GM21526 (cell line): ENCODE measurements around the gene FBXL13.

ENCODE experiments used
- ATAC-seq: cut with Tn5 transposase; IDR thresholded peaks from one replicate; pipeline ENCODE4 v1.9.1; 2021; ENCODE audit warnings: moderate library complexity; ENCODE audit not compliant: unreplicated experiment, low FRiP score

FBXL13 gene

GRCh38 chr7:102951839-102952238 is 122.8 kb downstream of the FBXL13 start:
- ATAC-seq: no peak

GRCh38 chr7:102944241-102944640 is 130.4 kb downstream of the FBXL13 start:
- ATAC-seq: no peak

DNA sequence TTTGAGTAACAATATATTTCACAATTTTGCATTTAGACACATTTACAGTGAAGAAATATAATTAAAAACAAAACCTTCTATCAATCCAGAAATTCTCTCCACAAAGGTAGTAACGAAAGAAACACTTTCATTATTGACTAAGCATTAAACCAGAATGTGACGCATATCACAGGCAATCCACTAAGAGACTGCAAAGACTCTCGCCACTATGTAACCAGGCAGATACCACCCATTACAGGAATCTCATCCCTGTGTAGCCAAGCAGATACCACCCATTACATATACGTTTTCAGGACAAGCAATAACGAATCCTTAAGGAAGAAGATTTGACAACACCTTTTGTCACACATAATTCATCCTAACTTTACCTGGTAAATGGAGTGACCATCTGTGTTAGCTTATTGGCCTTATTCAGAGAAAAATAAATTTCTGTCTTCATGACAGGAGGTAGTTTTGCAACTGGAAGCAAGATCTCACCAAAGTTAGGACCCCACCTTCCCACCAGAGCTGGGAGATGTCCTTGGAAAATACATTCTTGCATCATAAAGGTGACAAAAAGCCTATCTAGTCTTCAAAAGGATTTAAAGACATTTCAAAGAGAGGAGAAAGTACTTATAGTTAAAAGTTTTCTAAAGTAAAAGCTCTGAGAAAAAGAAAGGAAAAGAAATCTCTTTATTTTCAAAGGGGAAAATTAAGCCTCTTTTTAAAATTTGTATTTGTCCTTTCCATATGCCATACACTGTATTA is 131.0 kb downstream of the FBXL13 start:
- ATAC-seq: no peak

DNA sequence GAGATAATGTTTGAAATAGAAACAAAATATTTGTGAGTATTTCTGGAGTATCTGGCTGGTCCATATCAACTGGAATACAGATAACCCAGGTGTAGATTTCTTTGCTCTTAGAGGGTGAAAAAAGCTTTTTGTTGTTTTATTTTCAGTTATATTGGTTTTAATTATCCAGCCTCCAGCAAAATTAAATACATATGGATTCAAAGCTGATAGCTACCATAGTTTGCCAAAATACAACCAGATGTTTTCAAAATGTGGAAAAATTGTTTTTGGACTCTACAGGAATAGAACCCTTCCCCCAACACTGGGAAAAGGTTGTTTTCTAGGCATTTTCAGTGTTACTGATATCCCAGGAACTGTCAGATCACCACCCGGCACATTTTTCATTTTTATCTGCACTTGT is 131.7 kb downstream of the FBXL13 start:
- no peak for ATAC-seq

GRCh38 chr7:102942181-102942866 is 132.3 kb downstream of the FBXL13 start:
- ATAC-seq: no peak

- no peak for ATAC-seq
Observed at GRCh38 chr7:102938679-102939078, 135.9 kb downstream of the FBXL13 start.

- no peak for ATAC-seq
Observed at GRCh38 chr7:102935450-102936115, 139.0 kb downstream of the FBXL13 start.

DNA sequence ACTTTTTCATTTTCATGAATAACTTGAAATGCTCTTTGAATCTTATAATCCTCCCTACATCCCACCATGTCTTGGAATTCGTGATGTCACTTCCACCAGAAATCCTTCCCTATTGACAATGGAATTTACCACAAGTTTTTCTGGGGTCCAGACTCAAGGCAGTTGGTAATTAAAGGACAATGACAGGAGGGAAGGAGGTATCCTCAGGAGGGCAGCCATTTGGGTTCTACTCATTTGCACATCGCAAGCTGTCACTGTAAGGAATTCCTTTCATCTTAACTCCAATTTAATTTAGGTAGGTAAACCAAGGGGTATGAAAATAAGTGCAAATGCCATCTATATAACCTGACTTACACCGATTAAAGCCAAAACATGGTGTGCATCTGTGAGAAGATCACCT is 139.9 kb downstream of the FBXL13 start:
- no peak for ATAC-seq

GRCh38 chr7:102934239-102934638 is 140.4 kb downstream of the FBXL13 start:
- no peak for ATAC-seq

DNA sequence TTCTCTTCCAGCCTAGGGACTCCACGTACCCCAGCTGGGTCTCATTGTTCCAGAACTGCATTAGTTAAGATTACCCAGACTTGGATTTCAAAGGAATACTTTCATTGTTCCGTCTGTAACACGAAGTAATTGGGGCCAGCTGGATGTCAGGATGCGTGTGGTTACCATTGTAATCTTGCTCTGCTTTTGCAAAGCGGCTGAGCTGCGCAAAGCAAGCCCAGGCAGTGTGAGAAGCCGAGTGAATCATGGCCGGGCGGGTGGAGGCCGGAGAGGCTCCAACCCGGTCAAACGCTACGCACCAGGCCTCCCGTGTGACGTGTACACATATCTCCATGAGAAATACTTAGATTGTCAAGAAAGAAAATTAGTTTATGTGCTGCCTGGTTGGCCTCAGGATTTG is 140.8 kb downstream of the FBXL13 start:
- ATAC-seq: no peak

GRCh38 chr7:102931757-102932156 is 142.8 kb downstream of the FBXL13 start:
- no peak for ATAC-seq

- no peak for ATAC-seq
Observed at GRCh38 chr7:102927312-102927933, 147.2 kb downstream of the FBXL13 start.

DNA sequence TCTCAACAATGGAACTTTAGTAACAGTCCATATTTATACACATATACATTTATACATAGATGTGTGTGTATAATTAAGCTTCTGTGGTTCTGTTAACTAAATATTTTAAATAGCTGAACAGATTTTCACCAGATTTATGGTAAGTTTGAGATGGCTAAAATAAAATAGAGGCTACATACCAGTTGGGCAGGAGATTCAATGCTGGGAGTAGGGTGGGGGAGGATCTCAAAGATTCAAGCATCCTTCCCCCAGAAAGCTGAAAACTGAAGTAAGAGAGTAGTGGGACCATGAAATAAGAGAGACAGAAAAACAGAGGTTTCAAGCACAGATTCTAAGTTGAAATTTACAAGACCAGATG is 147.8 kb downstream of the FBXL13 start:
- ATAC-seq: no peak

DNA sequence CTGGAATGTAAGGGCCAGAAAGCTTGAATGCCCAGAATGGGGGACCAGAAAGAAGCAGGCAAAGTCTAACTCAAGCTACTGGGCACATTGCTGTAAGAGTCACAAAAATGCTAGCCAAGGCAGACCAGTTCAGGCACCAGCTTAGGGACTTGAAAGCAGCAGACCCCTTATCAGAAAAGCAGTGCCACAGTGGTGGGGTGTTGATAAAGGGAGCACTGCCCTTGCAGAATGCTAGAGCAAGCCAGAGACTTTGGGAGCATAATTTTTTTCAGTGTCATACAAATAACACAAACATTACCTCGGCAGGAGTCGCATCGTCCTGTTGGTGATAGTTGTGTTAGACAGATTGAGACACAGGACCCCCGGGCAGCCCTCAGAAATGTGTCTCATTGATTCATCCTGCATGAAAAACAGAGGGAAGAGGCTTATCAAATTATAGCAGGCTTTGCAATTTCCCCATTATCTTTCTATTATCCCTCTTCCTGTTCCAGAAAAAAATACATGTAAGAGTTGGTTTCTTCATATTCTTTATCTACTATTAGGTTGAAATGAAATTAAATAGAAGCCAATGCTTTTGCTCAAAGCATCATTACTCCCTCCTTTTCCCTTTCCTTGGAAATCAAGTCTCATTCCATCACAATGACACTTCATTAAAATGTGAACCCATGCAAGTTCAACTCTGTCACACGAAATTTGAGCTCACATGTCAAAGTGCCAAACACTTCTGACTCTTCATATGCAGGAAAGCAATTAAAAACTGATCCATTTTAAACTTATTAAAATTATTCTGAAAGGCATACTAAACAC is 148.4 kb downstream of the FBXL13 start:
- no peak for ATAC-seq

DNA sequence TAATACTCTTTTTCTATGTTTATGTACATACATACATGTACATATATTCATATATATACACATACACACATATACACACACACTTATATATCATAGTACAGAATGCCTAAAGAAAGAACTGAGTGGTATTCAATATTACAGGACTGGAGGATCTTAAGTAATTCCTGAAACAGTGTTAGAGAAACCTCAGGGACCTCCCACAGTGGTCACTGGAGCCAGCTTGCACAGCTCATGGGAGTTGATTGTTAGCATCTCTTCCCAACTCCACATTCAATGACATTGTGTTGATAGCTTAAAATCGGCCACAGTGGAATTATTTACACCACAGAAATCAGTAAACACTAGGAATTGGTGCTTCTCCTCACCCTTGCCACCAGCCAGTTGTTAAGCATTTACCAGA is 155.8 kb downstream of the FBXL13 start:
- ATAC-seq: no peak

GRCh38 chr7:102917436-102918353 is 156.9 kb downstream of the FBXL13 start:
- ATAC-seq: no peak

- no peak for ATAC-seq
Observed at GRCh38 chr7:102916881-102917280, 157.7 kb downstream of the FBXL13 start.

DNA sequence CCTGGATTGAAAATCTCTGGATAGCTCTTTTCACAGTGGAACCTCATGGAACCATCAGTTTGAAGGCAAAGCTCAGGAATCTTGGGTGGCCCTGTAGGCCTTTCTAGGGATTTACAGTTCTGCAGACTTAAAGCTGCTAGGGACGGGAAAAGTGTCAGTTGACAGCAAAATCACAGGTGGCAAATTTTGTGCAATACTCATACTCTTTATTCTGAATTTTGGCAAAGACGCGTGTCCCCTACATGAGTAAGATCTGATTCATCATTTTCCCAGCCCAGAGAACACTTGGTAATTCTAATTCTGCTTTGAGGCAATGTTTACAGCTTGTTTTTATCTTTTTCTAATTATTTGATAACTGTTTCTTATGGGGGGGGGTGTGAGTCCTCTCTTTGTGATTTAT is 158.2 kb downstream of the FBXL13 start:
- ATAC-seq: no peak

- no peak for ATAC-seq
Observed at GRCh38 chr7:102914585-102914984, 160.0 kb downstream of the FBXL13 start.
